HEK293 (cell line): ENCODE data around the gene TP63.

Source experiments
- CTCF ChIP-seq: fragments of 450-650 bp; formaldehyde crosslinking; IDR thresholded peaks from 2 replicates; pipeline ENCODE4 v1.5.1; 2016; ENCODE audit warnings: missing biosample characterization, missing genetic modification characterization
- INSM2 ChIP-seq: fragments of 450-650 bp; formaldehyde crosslinking; IDR thresholded peaks from 2 replicates; pipeline ENCODE4 v1.5.1; 2016; ENCODE audit warnings: missing biosample characterization, missing genetic modification characterization
- PRDM10 ChIP-seq: fragments of 450-650 bp; formaldehyde crosslinking; IDR thresholded peaks from 2 replicates; pipeline ENCODE4 v1.5.1; 2016; ENCODE audit warnings: missing biosample characterization, missing genetic modification characterization
- TSHZ1 ChIP-seq: fragments of 450-650 bp; formaldehyde crosslinking; IDR thresholded peaks from 2 replicates; pipeline ENCODE4 v1.5.1; 2016; ENCODE audit warnings: missing biosample characterization, missing genetic modification characterization, borderline replicate concordance
- ZBTB20 ChIP-seq: fragments of 450-650 bp; formaldehyde crosslinking; IDR thresholded peaks from 2 replicates; pipeline ENCODE4 v1.5.1; 2016; ENCODE audit warnings: missing biosample characterization, missing genetic modification characterization
- ZNF169 ChIP-seq: fragments of 450-650 bp; formaldehyde crosslinking; IDR thresholded peaks from 2 replicates; pipeline ENCODE4 v1.5.1; 2016; ENCODE audit warnings: missing biosample characterization, missing genetic modification characterization
- ZNF2 ChIP-seq: fragments of 450-650 bp; formaldehyde crosslinking; IDR thresholded peaks from 2 replicates; pipeline ENCODE4 v1.5.1; 2016; ENCODE audit warnings: missing biosample characterization, missing genetic modification characterization
- ZNF629 ChIP-seq: fragments of 450-650 bp; formaldehyde crosslinking; IDR thresholded peaks from 2 replicates; pipeline ENCODE4 v1.5.1; 2017; ENCODE audit warnings: missing biosample characterization, missing genetic modification characterization

GRCh38 chr3:189625071-189625470 lies 6.1 kb upstream of the TP63 start:
- TF ChIP-seq INSM2 (tag by site-specific recombination) (no peak), ZNF169 (tag by site-specific recombination) (no peak), CTCF (tag by site-specific recombination) (no peak), TSHZ1 (tag by site-specific recombination) (no peak), PRDM10 (tag by site-specific recombination) (no peak), ZNF2 (tag by site-specific recombination) (no peak), ZNF629 (tag by site-specific recombination) (no peak), ZBTB20 (tag by site-specific recombination) (no peak)
